ENCODE results near the gene HTRA1. TPM values are rescaled to one million over a fixed set of nuclear protein-coding genes. Genes with fewer than 3 reads are reported as not detected.

The HTRA1 gene
- total and polyA plus RNA-seq, 9 of the 15 experiments (the other 6 are each of a cell fraction or from before 2014, with no cell fraction given): 0.06 to 0.16 (median 0.13) TPM; not detected in 5

- Histone ChIP-seq H3K4me1 (replicated peaks in 1 of 2; ENCODE audit: control insufficient read depth in 2 of 2, insufficient read depth in 2 of 2, low read length in 2 of 2) (no peaks in the 10 kb centered on the region), H4K20me1 (replicated peaks; ENCODE audit: control insufficient read depth, insufficient read depth, low read length) (no peaks in the 10 kb centered on the region), H2AFZ (ENCODE audit: low read depth, low read length) (no peak overlapping the region), H3K79me2 (ENCODE audit: control insufficient read depth, insufficient read depth, low read length) (no peaks in the 10 kb centered on the region), H3K4me2 (ENCODE audit: insufficient read depth, low read length) (no peak overlapping the region), H3K27ac (ENCODE audit: extremely low read depth, low read depth, low read length) (no peak overlapping the region), H3K9me1 (ENCODE audit: control insufficient read depth, insufficient read depth, low read length) (no peaks in the 10 kb centered on the region), H3K36me3 (ENCODE audit: control insufficient read depth, insufficient read depth, low read length) (no peaks in the 10 kb centered on the region), H3K4me3 (no peak overlapping the region), H3K9ac (ENCODE audit: insufficient read depth in 1 of 2, low read depth in 2 of 2, low read length in 2 of 2) (no peak overlapping the region), H3K9me3 (replicated peaks; ENCODE audit: control insufficient read depth, insufficient read depth, low read depth, low read length) (no peaks in the 10 kb centered on the region), H3K27me3 (ENCODE audit: control insufficient read depth in 2 of 2, insufficient read depth in 2 of 2, low read length in 2 of 2) (peaks cover 2 to 27% of the 10 kb centered on the region in 2 experiments; a peak in 3 of 5 replicates)
- TF ChIP-seq ZBTB40 (IDR thresholded peaks at IDR 0.05) (peak; percentile 83), ZBTB40 (CRISPR knock-in tag; IDR thresholded peaks at IDR 0.05) (peak; percentile 67), SREBF1 (IDR thresholded peaks at IDR 0.05; ENCODE audit: borderline replicate concordance, low read depth, low read length) (no peak)
- ATAC-seq (no peak), DNase-seq (ENCODE audit: extremely low read depth in 1 of 4, low spot score in 3 of 4) (no peak), FAIRE-seq (no peak)
- POLR2A ChIA-PET: interaction anchor here (0.6 to 0.7 kb wide), 4 partner anchors 35 to 328 kb away, joined by 3 to 4 read pairs (median 4); no protein-coding TSS in a partner anchor
- CTCF ChIA-PET (ENCODE audit: low intra/inter-chr PET ratio): no interaction called here
- intact Hi-C loops (cut with micrococcal nuclease): no loop called here
- WGBS (ENCODE audit: insufficient coverage, low coverage, missing lambda C conversion rate): 2% methylated on average over 12 of the region's 12 CpGs
- in situ Hi-C loops (cut with MboI): no loop called here
- no TSS peak for BruUV-seq (replicated peaks)
Measured at GRCh38 chr10:122495406-122496340, 34.3 kb downstream of the HTRA1 start.

All from K562 (cell line).